H7 (cell line): ENCODE data around the gene UTS2B. TPM values are rescaled to one million over a fixed set of nuclear protein-coding genes. Genes with fewer than 3 reads are reported as not detected.

ENCODE experiments used
- DNase-seq: peaks from one replicate; pipeline ENCODE4 v3.0.0; 2012
- H3K27me3 ChIP-seq: 2 replicates; pipeline ENCODE4 v1.6.0; 2011; ENCODE audit warnings: mild to moderate bottlenecking, low read length; ENCODE audit not compliant: control insufficient read depth, insufficient read depth
- H3K36me3 ChIP-seq: replicated peaks from 2 replicates; pipeline ENCODE4 v1.5.1; 2011; ENCODE audit warnings: low read length; ENCODE audit not compliant: control insufficient read depth, insufficient read depth
- H3K4me3 ChIP-seq: 2 replicates; pipeline ENCODE4 v1.5.1; 2011; ENCODE audit warnings: low read depth, mild to moderate bottlenecking, control low read depth, low read length, moderate library complexity; ENCODE audit not compliant: insufficient read depth
- total RNA-seq: library from RNA; depleted of rRNA; stranded (reverse); fragments of >200 nt; shearing (Covaris generic); gene quantifications from 2 replicates; pipeline ENCODE4 v1.2.3, GENCODE V29; 2014; rRNA removed

The UTS2B gene
- total RNA-seq: 0.28 TPM in 1 of 2 replicates, not detected in the other

DNA sequence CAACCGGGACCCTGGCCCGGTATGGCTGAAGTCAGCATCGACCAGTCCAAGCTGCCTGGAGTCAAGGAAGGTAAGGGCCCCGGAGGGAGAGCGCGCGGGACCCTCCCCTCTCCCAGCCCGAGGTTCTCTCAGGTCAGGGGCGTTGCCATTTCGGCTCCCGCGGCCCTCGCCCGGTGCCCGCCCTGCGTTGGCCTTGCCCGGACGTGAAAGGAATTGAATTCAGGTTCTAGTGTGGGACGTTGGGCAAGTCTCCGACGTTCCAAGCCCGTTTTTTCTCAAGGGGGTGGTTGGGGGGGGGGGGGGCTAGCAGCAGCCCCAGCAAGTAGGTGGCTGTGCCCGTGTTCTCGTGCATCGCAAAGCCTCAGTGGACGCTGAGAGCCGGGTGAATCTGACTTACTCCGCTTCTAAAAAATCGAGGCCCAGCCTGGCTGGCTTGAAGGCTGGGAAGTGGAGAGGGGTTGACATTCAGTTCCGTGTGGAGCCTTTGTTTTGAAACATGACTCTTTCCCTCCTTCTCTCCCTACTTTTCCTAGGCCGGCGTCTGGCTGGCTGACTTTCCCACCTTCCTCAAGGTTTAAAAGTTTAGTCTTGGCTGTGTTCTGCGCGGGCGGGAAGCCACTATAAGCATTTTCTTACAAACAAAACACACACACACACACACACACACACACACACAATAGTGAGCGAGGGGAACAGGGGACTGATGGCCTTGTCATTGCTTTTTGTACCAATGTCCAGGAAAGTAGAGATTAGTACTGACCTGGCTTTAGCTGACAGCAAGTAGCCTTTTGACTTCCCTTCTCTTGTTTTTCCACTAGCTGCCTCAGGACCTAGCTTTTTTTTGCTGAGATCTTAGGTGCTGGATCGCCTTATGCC is at the start of gene UTS2B:
Gene UTS2B (minus strand): TSS at position 873 of the 876 bp plus-strand sequence. CDS start 48,337 bp downstream, outside the sequence.
- peak; percentile 77 for DNase-seq
- H3K4me3 ChIP-seq: peak within 1 kb of the TSS; percentile 78
- peaks cover 12% of the 10 kb centered on the region for H3K27me3 ChIP-seq
- no peaks in the 10 kb centered on the region for H3K36me3 ChIP-seq

DNA sequence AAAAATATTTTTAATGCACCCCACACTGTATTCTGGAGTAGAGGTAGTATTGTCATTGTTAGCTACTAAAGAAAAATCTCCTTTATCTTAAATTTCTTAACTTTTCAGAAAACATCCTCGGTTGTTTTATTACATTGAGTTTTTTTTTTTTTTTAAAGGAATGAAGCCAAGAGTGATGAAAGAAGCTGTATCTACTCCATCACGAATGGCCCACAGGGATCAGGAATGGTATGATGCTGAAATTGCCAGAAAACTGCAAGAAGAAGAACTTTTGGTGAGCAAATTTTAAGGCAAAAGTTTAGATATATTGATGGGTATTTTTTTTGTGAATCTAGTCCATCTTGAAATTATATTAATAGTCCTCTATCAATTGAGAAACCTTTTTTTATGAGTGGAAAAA is 49.7 kb upstream of the UTS2B start:
- no peaks in the 10 kb centered on the region for H3K36me3 ChIP-seq

DNA sequence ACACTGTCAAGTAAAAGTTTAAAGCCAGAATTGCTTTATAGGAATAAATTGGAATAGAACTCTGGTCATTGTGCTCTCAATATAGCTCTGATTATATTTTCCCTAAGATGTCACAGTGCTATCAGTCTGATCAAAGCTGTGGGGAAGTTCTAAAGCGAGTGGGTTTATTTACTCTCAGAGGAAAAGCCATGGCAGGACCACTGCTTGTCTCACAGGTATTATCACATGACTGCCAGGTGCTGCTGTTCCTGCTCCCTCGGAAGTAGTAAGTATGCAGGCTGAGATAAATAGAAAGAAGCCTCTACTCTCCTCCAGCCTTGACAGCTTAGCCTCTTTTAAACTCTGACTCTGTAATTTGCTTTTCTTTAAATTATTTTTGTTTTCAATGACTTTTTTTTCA is 49.1 kb upstream of the UTS2B start:
- DNase-seq: no peak
- Histone ChIP-seq H3K36me3 (no peaks in the 10 kb centered on the region), H3K27me3 (no peaks in the 10 kb centered on the region), H3K4me3 (no peak overlapping the region)

More for the DNA sequence above, 49.7 kb upstream of the UTS2B start:
- no peaks in the 10 kb centered on the region for H3K27me3 ChIP-seq
- no peak overlapping the region for H3K4me3 ChIP-seq
- DNase-seq: no peak

- no peak for DNase-seq
- Histone ChIP-seq H3K27me3 (no peaks in the 10 kb centered on the region), H3K4me3 (no peak overlapping the region), H3K36me3 (no peaks in the 10 kb centered on the region)
Observed at GRCh38 chr3:191378142-191378812, 48.0 kb upstream of the UTS2B start.

- Histone ChIP-seq H3K36me3 (no peaks in the 10 kb centered on the region), H3K27me3 (no peaks in the 10 kb centered on the region), H3K4me3 (no peak overlapping the region)
- DNase-seq: no peak
Observed at GRCh38 chr3:191376516-191377141, 46.3 kb upstream of the UTS2B start.

GRCh38 chr3:191373327-191373726 is 43.0 kb upstream of the UTS2B start:
- Histone ChIP-seq H3K4me3 (no peak overlapping the region), H3K36me3 (0 out of 2 replicates have a peak, but pooled peaks cover 1% of the 10 kb centered on the region), H3K27me3 (no peaks in the 10 kb centered on the region)
- no peak for DNase-seq

DNA sequence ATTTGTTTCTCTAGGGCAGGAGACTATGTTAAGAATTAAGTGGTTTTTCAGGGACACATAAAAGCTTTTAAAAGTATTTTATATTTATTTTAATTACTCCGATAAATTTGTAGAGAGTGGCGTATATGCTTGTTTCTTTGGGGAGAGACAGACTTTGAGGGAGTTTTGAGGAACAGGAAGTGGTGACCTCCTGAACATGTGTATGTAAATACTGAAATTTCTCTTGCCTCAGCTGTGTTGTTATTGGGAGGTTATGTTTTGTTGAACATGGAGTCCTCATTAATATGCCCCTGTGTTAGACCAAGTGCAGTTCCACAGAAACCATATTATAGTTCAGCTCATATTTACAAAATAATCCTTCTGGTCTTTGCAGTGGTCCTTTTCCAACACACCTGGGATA is 41.8 kb upstream of the UTS2B start:
- Histone ChIP-seq H3K36me3 (0 out of 2 replicates have a peak, but pooled peaks cover 1% of the 10 kb centered on the region), H3K4me3 (no peak overlapping the region), H3K27me3 (no peaks in the 10 kb centered on the region)
- DNase-seq: no peak

DNA sequence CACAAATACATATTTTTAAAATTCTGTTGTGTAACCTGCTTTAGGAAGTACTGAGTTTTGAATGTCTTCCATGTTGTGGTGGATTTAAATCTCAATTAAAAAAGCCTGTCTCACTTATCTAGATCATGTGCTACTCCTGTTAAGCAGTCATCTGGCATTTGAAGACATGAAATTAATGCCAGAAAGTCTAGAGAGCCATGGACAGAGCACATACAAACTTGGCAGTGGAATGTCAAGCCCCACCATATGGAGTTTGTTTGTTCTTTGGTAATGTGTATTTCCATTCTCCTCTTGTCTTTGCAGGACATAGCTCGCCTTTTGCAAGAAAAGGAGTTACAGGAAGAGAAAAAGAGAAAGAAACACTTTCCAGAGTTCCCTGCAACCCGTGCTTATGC is 39.3 kb upstream of the UTS2B start:
- Histone ChIP-seq H3K27me3 (no peaks in the 10 kb centered on the region), H3K36me3 (0 out of 2 replicates have a peak, but pooled peaks cover 1% of the 10 kb centered on the region), H3K4me3 (no peak overlapping the region)
- DNase-seq: no peak

- Histone ChIP-seq H3K36me3 (0 out of 2 replicates have a peak, but pooled peaks cover 1% of the 10 kb centered on the region), H3K4me3 (no peak overlapping the region), H3K27me3 (no peaks in the 10 kb centered on the region)
- no peak for DNase-seq
Observed at GRCh38 chr3:191368755-191369615, 38.7 kb upstream of the UTS2B start.

- 0 out of 2 replicates have a peak, but pooled peaks cover 1% of the 10 kb centered on the region for H3K36me3 ChIP-seq
- no peak overlapping the region for H3K4me3 ChIP-seq
- DNase-seq: no peak
- H3K27me3 ChIP-seq: no peaks in the 10 kb centered on the region
Observed at GRCh38 chr3:191366675-191367074, 36.3 kb upstream of the UTS2B start.

DNA sequence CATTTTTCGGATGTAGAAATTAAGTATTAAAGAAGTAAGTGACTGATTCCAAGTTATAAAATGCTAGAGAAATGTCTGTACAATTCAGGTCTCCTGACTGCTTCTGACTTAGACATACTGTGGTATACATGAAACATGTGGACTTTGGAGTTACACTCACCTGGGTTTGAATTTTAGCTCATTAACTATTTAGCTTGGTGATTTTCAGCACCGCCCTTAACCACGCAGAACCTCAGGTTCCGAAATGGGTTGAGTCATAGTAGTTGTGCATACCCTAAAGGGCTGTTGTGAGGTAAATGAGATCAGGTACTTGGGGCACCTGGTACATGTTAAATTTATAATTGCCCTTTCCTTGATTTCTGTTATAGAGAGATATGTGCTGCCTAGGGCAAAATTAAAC is 32.9 kb upstream of the UTS2B start:
- H3K36me3 ChIP-seq: 0 out of 2 replicates have a peak, but pooled peaks cover 2% of the 10 kb centered on the region
- DNase-seq: no peak
- no peak overlapping the region for H3K4me3 ChIP-seq
- no peaks in the 10 kb centered on the region for H3K27me3 ChIP-seq

GRCh38 chr3:191362524-191363090 is 32.3 kb upstream of the UTS2B start:
- H3K4me3 ChIP-seq: no peak overlapping the region
- 0 out of 2 replicates have a peak, but pooled peaks cover 2% of the 10 kb centered on the region for H3K36me3 ChIP-seq
- no peaks in the 10 kb centered on the region for H3K27me3 ChIP-seq
- DNase-seq: no peak

DNA sequence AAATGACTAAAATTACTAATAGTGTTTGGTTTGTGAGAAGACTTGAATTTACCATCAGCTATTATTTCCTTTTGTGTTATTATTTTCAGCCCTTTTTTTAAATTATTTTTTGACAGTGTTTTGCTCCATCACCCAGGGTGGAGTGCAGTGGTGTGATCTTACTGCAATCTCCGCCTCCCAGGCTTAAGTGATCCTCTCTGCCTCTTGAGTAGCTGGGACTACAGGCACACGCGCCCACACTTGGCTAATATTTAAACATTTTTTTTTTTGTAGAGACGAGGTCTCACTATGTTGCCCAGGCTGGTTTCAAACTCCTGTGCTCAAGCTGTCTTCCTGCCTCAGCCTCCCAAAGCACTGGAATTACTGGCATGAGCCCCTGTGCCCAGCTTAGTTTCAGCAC is 31.7 kb upstream of the UTS2B start:
- no peaks in the 10 kb centered on the region for H3K27me3 ChIP-seq
- 0 out of 2 replicates have a peak, but pooled peaks cover 2% of the 10 kb centered on the region for H3K36me3 ChIP-seq
- H3K4me3 ChIP-seq: no peak overlapping the region
- DNase-seq: no peak
